Suprapubic skin (tissue), 3 donors: ENCODE results near the gene ZC3H14.

Experiments
- CTCF ChIP-seq, 2 donors: fragments of 200-600 bp in 1 of 2; fragments of 450-650 bp in 1 of 2; sonication (generic) in 1 of 2; IDR thresholded peaks; one replicate each; pipeline ENCODE4 v1.5.1; 2016 to 2019; ENCODE audit warnings: antibody characterized with exemption in 2 of 2, mild to moderate bottlenecking in 1 of 2, moderate library complexity in 1 of 2
- EP300 ChIP-seq: sonication (generic); formaldehyde crosslinking; IDR thresholded peaks from one replicate; pipeline ENCODE4 v1.6.1; 2017; ENCODE audit warnings: antibody characterized with exemption
- POLR2A ChIP-seq, 2 donors: fragments of 450-650 bp; IDR thresholded peaks; one replicate each; pipeline ENCODE4 v1.6.1; 2017; ENCODE audit warnings: antibody characterized with exemption in 2 of 2, mild to moderate bottlenecking in 2 of 2, moderate library complexity in 2 of 2

- TF ChIP-seq EP300 (no peak), CTCF (IDR thresholded peaks at IDR 0.05) (no peak), POLR2A (IDR thresholded peaks at IDR 0.05) (no peak)
Observed at GRCh38 chr14:88541324-88541723, 21.5 kb upstream of the ZC3H14 start.
